Bronchial epithelial cell (primary cell): ENCODE measurements around the gene ANKRD6. TPM values are rescaled to one million over a fixed set of nuclear protein-coding genes. Genes with fewer than 3 reads are reported as not detected.
"Not testable (repeated sequence)": the region's sequence is repeated elsewhere in the genome, so short reads cannot be mapped to it uniquely, and the experiment has no call there.

Experiments used
- DNase-seq: peaks from one replicate; pipeline ENCODE4 v3.0.0-alpha.2; 2010; ENCODE audit warnings: low read depth
- FAIRE-seq: peaks from 2 replicates; lab custom pipeline; 2011; peaks lifted over from hg19 to GRCh38; lab: Jason Lieb, UNC
- H3K27me3 ChIP-seq: 2 replicates; pipeline ENCODE4 v1.5.1; 2011; ENCODE audit warnings: low read length; ENCODE audit not compliant: control insufficient read depth, insufficient read depth
- H3K36me3 ChIP-seq: 2 replicates; pipeline ENCODE4 v1.5.1; 2011; ENCODE audit warnings: low read length; ENCODE audit not compliant: control insufficient read depth, insufficient read depth
- H3K4me3 ChIP-seq: 2 replicates; pipeline ENCODE4 v1.5.1; 2011; ENCODE audit warnings: mild to moderate bottlenecking, low read depth, low read length, control low read depth
- total RNA-seq: library from RNA; depleted of rRNA; stranded (reverse); fragments of >200 nt; gene quantifications from 2 replicates; pipeline ENCODE4 v1.2.1, GENCODE V29; 2014
- TF ChIP-seq, protein P1 (sequence below): IDR thresholded peaks from 2 replicates; pipeline ENCODE4 v1.5.1; 2011; ENCODE audit warnings: mild to moderate bottlenecking, moderate library complexity, low read length, control low read depth, inconsistent platforms; ENCODE audit not compliant: insufficient read depth, severe bottlenecking

The ANKRD6 gene
- total RNA-seq, 1 donor from 2014 or later, result 6.1 TPM

GRCh38 chr6:89637960-89638319 lies 205.0 kb downstream of the ANKRD6 start:
- no peak for DNase-seq
- Histone ChIP-seq H3K4me3 (peak overlapping the region; percentile 65), H3K36me3 (peaks cover 1% of the 10 kb centered on the region), H3K27me3 (no peaks in the 10 kb centered on the region)
- FAIRE-seq, result no peak
- TF ChIP-seq, protein P1, sequence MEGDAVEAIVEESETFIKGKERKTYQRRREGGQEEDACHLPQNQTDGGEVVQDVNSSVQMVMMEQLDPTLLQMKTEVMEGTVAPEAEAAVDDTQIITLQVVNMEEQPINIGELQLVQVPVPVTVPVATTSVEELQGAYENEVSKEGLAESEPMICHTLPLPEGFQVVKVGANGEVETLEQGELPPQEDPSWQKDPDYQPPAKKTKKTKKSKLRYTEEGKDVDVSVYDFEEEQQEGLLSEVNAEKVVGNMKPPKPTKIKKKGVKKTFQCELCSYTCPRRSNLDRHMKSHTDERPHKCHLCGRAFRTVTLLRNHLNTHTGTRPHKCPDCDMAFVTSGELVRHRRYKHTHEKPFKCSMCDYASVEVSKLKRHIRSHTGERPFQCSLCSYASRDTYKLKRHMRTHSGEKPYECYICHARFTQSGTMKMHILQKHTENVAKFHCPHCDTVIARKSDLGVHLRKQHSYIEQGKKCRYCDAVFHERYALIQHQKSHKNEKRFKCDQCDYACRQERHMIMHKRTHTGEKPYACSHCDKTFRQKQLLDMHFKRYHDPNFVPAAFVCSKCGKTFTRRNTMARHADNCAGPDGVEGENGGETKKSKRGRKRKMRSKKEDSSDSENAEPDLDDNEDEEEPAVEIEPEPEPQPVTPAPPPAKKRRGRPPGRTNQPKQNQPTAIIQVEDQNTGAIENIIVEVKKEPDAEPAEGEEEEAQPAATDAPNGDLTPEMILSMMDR, result no peak

DNA sequence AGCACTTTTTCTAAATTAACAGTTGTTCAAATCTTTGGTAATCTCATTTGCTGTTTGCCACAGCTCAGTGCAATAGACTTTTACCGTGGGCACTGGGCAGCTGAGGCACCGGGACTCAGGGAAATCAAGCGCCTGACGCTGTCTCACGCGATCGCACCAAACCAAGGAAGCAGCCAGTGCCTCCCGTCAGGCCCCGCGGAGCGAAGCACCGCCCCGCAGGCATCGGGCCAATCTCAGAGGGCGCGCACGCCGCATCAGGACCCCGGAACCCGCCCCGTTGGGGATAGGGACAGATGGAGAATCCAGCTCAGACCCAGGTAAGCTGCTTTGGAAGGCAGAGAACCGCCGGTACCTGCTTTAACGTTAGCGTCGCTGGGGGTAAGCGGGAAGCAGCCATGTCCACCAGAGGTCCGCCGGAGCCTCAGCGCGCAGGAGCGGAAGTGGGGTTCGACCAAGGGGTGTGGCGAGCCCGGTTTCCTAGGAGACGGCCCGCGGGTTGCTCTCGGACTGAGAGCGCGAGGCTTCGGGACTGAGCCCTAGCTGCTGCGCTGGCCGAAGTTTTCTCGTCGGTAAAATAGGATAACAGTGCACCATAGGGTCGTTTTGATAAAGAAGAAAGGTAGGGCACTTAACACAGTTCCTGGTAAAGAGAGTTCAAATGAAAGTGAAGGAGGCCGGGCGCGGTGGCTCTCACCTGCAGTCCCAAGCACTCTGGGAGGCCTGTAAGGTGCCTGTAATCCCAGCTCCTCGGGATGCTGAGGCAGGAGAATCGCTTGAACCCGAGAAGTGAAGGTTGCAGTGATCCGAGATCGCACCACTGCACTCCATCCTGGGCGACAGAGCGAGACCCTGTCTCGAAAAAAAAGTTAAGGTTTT lies 205.6 kb downstream of the ANKRD6 start, which contains the start of gene LYRM2:
TSS of gene LYRM2 (minus strand) at position 428 of the 876 bp plus-strand sequence. CDS start at position 397, 31 bp downstream.
- H3K4me3 ChIP-seq, result peak within 1 kb of the TSS; percentile 65
- peak; percentile 79 for DNase-seq
- no peak for FAIRE-seq
- peaks cover 1% of the 10 kb centered on the region for H3K36me3 ChIP-seq
- TF ChIP-seq, protein P1, result peak; percentile 1
- no peaks in the 10 kb centered on the region for H3K27me3 ChIP-seq

- TF ChIP-seq, protein P1, result no peak
- FAIRE-seq (no peak), DNase-seq (peak; percentile 60)
- H3K4me3 ChIP-seq, result no peak overlapping the region
- no peaks in the 10 kb centered on the region for H3K27me3 ChIP-seq
- peaks cover 1% of the 10 kb centered on the region for H3K36me3 ChIP-seq
These were observed 207.9 kb downstream of the ANKRD6 start for GRCh38 chr6:89640804-89641203.

GRCh38 chr6:89641581-89641980 lies 208.6 kb downstream of the ANKRD6 start:
- not testable (repeated sequence) for H3K27me3 ChIP-seq, H3K36me3 ChIP-seq, H3K4me3 ChIP-seq, DNase-seq, FAIRE-seq

DNA sequence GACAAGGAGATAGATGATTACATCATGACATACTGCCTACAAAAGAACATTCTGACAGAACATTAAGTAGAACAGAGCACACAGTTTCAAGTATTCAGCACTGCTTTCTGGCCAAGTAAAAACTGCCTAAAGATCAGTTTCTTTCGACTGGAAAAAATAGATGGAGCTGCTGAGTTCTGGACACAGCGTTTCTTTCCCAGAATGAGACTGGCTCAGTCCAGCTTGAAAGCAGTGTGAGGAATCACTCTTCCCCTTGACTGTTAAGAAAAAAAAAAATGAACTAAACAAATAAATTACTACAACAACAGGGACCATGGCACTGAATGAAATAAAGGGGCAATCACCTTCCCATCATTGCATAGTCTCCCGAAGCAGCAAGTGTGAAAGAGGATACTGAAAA lies 210.0 kb downstream of the ANKRD6 start:
- no peak overlapping the region for H3K4me3 ChIP-seq
- DNase-seq (no peak), FAIRE-seq (no peak)
- peaks cover 1% of the 10 kb centered on the region for H3K36me3 ChIP-seq
- no peaks in the 10 kb centered on the region for H3K27me3 ChIP-seq
- TF ChIP-seq, protein P1, result no peak

DNA sequence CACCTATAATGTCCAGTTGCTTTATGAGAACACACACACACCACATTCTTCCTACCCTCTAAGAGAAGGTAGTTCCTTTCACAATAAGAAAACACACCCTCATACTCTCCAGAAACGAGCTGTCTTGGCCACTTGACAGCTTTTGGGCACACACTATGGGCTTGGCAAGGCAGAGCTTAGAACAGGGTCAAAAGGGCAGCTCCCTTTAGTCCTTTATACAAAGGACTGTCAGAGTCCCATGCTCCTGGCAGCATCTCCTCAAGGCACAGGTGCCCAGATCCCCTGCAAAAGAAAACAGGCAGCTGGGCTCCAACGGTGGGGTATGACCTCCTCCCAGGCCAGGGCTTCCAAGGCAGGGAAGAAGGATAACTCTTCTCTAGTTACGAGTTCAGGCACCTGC lies 210.5 kb downstream of the ANKRD6 start:
- no peak overlapping the region for H3K4me3 ChIP-seq
- peaks cover 1% of the 10 kb centered on the region for H3K36me3 ChIP-seq
- FAIRE-seq (no peak), DNase-seq (no peak)
- TF ChIP-seq, protein P1, result no peak
- H3K27me3 ChIP-seq, result no peaks in the 10 kb centered on the region
